ENCODE measurements around the gene ZNF385A.

The ZNF385A gene

DNA sequence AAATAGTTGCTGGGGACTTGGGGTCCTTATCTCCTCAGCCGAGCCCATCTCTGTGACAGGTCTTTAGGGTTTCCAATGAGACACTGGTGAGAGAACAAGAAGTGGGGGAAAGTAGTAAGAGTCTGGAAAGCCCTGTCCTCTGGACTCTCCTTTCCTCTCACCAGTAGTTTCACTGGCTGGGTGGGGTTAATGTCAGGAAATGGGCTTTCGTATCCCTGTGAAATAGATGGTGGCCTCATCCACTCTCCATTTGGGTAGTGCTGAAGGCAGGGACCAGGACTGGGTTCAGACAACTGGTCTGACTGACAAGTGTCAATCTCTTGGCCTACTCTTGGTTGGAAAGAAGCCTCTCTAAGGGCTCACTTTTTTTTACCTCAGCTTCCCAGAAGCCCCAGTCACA lies 7.5 kb downstream of the ZNF385A start:
- Histone ChIP-seq H3K4me3 (ENCODE audit: low read depth, low read length, poor library complexity, severe bottlenecking) (no peak overlapping the region), H3K4me1 (ENCODE audit: insufficient read depth, low read length, severe bottlenecking) (peaks cover 5% of the 10 kb centered on the region), H3K27me3 (ENCODE audit: insufficient read depth, low read length) (peaks cover 6% of the 10 kb centered on the region; the same call in 1 of the 2 replicates), H3K9me3 (ENCODE audit: low read length) (no peaks in the 10 kb centered on the region), H2AFZ (ENCODE audit: low read length) (no peak overlapping the region), H3K9ac (ENCODE audit: low read length) (no peak overlapping the region), H3K4me2 (ENCODE audit: low read length) (no peak overlapping the region), H3K36me3 (ENCODE audit: insufficient read depth, low read length) (no peaks in the 10 kb centered on the region), H3K9me2 (ENCODE audit: low read depth, low read length) (no peaks in the 10 kb centered on the region), H3K79me2 (ENCODE audit: insufficient read depth, low read length) (no peaks in the 10 kb centered on the region), H3F3A (ENCODE audit: insufficient read depth, low read length) (no peaks in the 10 kb centered on the region), H4K20me1 (ENCODE audit: insufficient read depth, low read length) (no peaks in the 10 kb centered on the region), H3K27ac (ENCODE audit: low read depth, low read length, poor library complexity, severe bottlenecking) (no peak overlapping the region)
- TF ChIP-seq, protein P1, sequence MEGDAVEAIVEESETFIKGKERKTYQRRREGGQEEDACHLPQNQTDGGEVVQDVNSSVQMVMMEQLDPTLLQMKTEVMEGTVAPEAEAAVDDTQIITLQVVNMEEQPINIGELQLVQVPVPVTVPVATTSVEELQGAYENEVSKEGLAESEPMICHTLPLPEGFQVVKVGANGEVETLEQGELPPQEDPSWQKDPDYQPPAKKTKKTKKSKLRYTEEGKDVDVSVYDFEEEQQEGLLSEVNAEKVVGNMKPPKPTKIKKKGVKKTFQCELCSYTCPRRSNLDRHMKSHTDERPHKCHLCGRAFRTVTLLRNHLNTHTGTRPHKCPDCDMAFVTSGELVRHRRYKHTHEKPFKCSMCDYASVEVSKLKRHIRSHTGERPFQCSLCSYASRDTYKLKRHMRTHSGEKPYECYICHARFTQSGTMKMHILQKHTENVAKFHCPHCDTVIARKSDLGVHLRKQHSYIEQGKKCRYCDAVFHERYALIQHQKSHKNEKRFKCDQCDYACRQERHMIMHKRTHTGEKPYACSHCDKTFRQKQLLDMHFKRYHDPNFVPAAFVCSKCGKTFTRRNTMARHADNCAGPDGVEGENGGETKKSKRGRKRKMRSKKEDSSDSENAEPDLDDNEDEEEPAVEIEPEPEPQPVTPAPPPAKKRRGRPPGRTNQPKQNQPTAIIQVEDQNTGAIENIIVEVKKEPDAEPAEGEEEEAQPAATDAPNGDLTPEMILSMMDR (IDR thresholded peaks at IDR 0.05; ENCODE audit: low read length) = no peak
- no peak for TF ChIP-seq EZH2 (IDR thresholded peaks at IDR 0.05; ENCODE audit: borderline replicate concordance, low read length)

- Histone ChIP-seq H2AFZ (ENCODE audit: low read length) (no peak overlapping the region), H3K4me2 (ENCODE audit: low read length) (no peak overlapping the region), H3K4me1 (ENCODE audit: insufficient read depth, low read length, severe bottlenecking) (peaks cover 5% of the 10 kb centered on the region), H3K9me2 (ENCODE audit: low read depth, low read length) (no peaks in the 10 kb centered on the region), H3K9me3 (ENCODE audit: low read length) (no peaks in the 10 kb centered on the region), H3K27me3 (ENCODE audit: insufficient read depth, low read length) (peaks cover 6% of the 10 kb centered on the region; the same call in 1 of the 2 replicates), H3K79me2 (ENCODE audit: insufficient read depth, low read length) (no peaks in the 10 kb centered on the region), H3K27ac (ENCODE audit: low read depth, low read length, poor library complexity, severe bottlenecking) (no peak overlapping the region), H3K9ac (ENCODE audit: low read length) (no peak overlapping the region), H3K4me3 (ENCODE audit: low read depth, low read length, poor library complexity, severe bottlenecking) (no peak overlapping the region), H4K20me1 (ENCODE audit: insufficient read depth, low read length) (no peaks in the 10 kb centered on the region), H3F3A (ENCODE audit: insufficient read depth, low read length) (no peaks in the 10 kb centered on the region), H3K36me3 (ENCODE audit: insufficient read depth, low read length) (no peaks in the 10 kb centered on the region)
- TF ChIP-seq, protein P1 (IDR thresholded peaks at IDR 0.05; ENCODE audit: low read length) = no peak
- no peak for TF ChIP-seq EZH2 (IDR thresholded peaks at IDR 0.05; ENCODE audit: borderline replicate concordance, low read length)
Measured at GRCh38 chr12:54376596-54376995, 7.9 kb downstream of the ZNF385A start.

- TF ChIP-seq, protein P1 (IDR thresholded peaks at IDR 0.05; ENCODE audit: low read length) = no peak
- no peak for TF ChIP-seq EZH2 (IDR thresholded peaks at IDR 0.05; ENCODE audit: borderline replicate concordance, low read length)
- H3K9ac ChIP-seq (ENCODE audit: low read length) = no peak overlapping the region
Measured at GRCh38 chr12:54375259-54375579, 9.3 kb downstream of the ZNF385A start.

More at GRCh38 chr12:54375259-54375579, 9.3 kb downstream of the ZNF385A start:
- no peaks in the 10 kb centered on the region for H3K9me3 ChIP-seq (ENCODE audit: low read length)
- H3K27ac ChIP-seq (ENCODE audit: low read depth, low read length, poor library complexity, severe bottlenecking) = no peak overlapping the region
- no peaks in the 10 kb centered on the region for H3K9me2 ChIP-seq (ENCODE audit: low read depth, low read length)
- no peaks in the 10 kb centered on the region for H3K79me2 ChIP-seq (ENCODE audit: insufficient read depth, low read length)
- peaks cover 10% of the 10 kb centered on the region for H3K4me1 ChIP-seq (ENCODE audit: insufficient read depth, low read length, severe bottlenecking)
- H3K4me2 ChIP-seq (ENCODE audit: low read length) = no peak overlapping the region
- no peak overlapping the region for H2AFZ ChIP-seq (ENCODE audit: low read length)
- H3K4me3 ChIP-seq (ENCODE audit: low read depth, low read length, poor library complexity, severe bottlenecking) = no peak overlapping the region
- no peaks in the 10 kb centered on the region for H4K20me1 ChIP-seq (ENCODE audit: insufficient read depth, low read length)
- H3K27me3 ChIP-seq (ENCODE audit: insufficient read depth, low read length) = peaks cover 6% of the 10 kb centered on the region; the same call in 1 of the 2 replicates
- no peaks in the 10 kb centered on the region for H3K36me3 ChIP-seq (ENCODE audit: insufficient read depth, low read length)
- no peaks in the 10 kb centered on the region for H3F3A ChIP-seq (ENCODE audit: insufficient read depth, low read length)
